ENCODE measurements around the gene AUNIP. TPM values are rescaled to one million over a fixed set of nuclear protein-coding genes. Genes with fewer than 3 reads are reported as not detected.

The AUNIP gene
- total RNA-seq, 1 donor from 2014 or later, result not detected

- DNase-seq (ENCODE audit: low spot score), result no peak
- intact Hi-C loops (cut with DNase I), result no loop called here
These were observed 55.9 kb downstream of the AUNIP start for GRCh38 chr1:25803368-25803767.

GRCh38 chr1:25802915-25803314 lies 56.3 kb downstream of the AUNIP start:
- DNase-seq (ENCODE audit: low spot score), result no peak
- intact Hi-C loops (cut with DNase I), result no loop called here

GRCh38 chr1:25800703-25801377 lies 58.4 kb downstream of the AUNIP start:
- intact Hi-C loops (cut with DNase I), result no loop called here
- DNase-seq (ENCODE audit: low spot score), result no peak

- DNase-seq (ENCODE audit: low spot score), result peak; percentile 84
- intact Hi-C loops (cut with DNase I), result loop anchor here (2.0 to 5.0 kb wide), 4 partner anchors 103 to 553 kb away; partner anchors contain the start of genes LDLRAP1, MAN1C1 and RSRP1
These were observed 59.1 kb downstream of the AUNIP start, which contains the start of gene SELENON for GRCh38 chr1:25799935-25800702. Gene SELENON (plus strand): TSS chr1:25800193. CDS start chr1:25800231, 38 bp downstream.

GRCh38 chr1:25799352-25799934 lies 59.8 kb downstream of the AUNIP start:
- DNase-seq (ENCODE audit: low spot score), result no peak
- intact Hi-C loops (cut with DNase I), result loop anchor here (2.0 to 5.0 kb wide), 4 partner anchors 102 to 552 kb away; partner anchors contain the start of genes LDLRAP1, MAN1C1 and RSRP1

GRCh38 chr1:25798666-25799351 lies 60.4 kb downstream of the AUNIP start:
- intact Hi-C loops (cut with DNase I), result loop anchor here (2.0 to 5.0 kb wide), 4 partner anchors 102 to 552 kb away; partner anchors contain the start of genes LDLRAP1, MAN1C1 and RSRP1
- no peak for DNase-seq (ENCODE audit: low spot score)

- DNase-seq (ENCODE audit: low spot score), result no peak
- intact Hi-C loops (cut with DNase I), result loop anchor here (2.0 to 5.0 kb wide), 6 partner anchors 53 to 551 kb away; partner anchors contain the start of genes LDLRAP1, MAN1C1 and RSRP1
These were observed 61.3 kb downstream of the AUNIP start for GRCh38 chr1:25797939-25798338.

GRCh38 chr1:25796811-25797458 lies 62.3 kb downstream of the AUNIP start:
- intact Hi-C loops (cut with DNase I), result loop anchor here (2.0 to 5.0 kb wide), 5 partner anchors 52 to 550 kb away; partner anchors contain the start of genes LDLRAP1 and RSRP1
- peak; percentile 90 for DNase-seq (ENCODE audit: low spot score)

GRCh38 chr1:25795946-25796810 lies 63.1 kb downstream of the AUNIP start:
- DNase-seq (ENCODE audit: low spot score), result no peak
- intact Hi-C loops (cut with DNase I), result loop anchor here (2.0 to 5.0 kb wide), 5 partner anchors 51 to 549 kb away; partner anchors contain the start of genes LDLRAP1 and RSRP1

- no peak for DNase-seq (ENCODE audit: low spot score)
- intact Hi-C loops (cut with DNase I), result loop anchor here (5.0 kb wide), 3 partner anchors 98 to 548 kb away; partner anchors contain the start of genes LDLRAP1 and RSRP1
These were observed 64.0 kb downstream of the AUNIP start for GRCh38 chr1:25795211-25795610.

GRCh38 chr1:25794325-25794724 lies 64.9 kb downstream of the AUNIP start:
- no peak for DNase-seq (ENCODE audit: low spot score)
- intact Hi-C loops (cut with DNase I), result no loop called here

GRCh38 chr1:25793585-25794170 lies 65.6 kb downstream of the AUNIP start:
- no peak for DNase-seq (ENCODE audit: low spot score)

GRCh38 chr1:25792115-25792514 lies 67.1 kb downstream of the AUNIP start:
- intact Hi-C loops (cut with DNase I), result no loop called here
- no peak for DNase-seq (ENCODE audit: low spot score)

More at GRCh38 chr1:25793585-25794170, 65.6 kb downstream of the AUNIP start:
- intact Hi-C loops (cut with DNase I), result no loop called here

- intact Hi-C loops (cut with DNase I), result no loop called here
- no peak for DNase-seq (ENCODE audit: low spot score)
These were observed 68.8 kb downstream of the AUNIP start for GRCh38 chr1:25790472-25790871.

GRCh38 chr1:25787760-25788166 lies 71.5 kb downstream of the AUNIP start:
- no peak for DNase-seq (ENCODE audit: low spot score)
- intact Hi-C loops (cut with DNase I), result no loop called here

- intact Hi-C loops (cut with DNase I), result no loop called here
- DNase-seq (ENCODE audit: low spot score), result no peak
These were observed 72.1 kb downstream of the AUNIP start for GRCh38 chr1:25786887-25787759.

Data from cardiac septum (tissue), 1 donor.